Keratinocyte (primary cell): Measurements from ENCODE around the gene HEXD.

Experiments
- CTCF ChIP-seq, 3 experiments: IDR thresholded peaks in 1 of 3; conservative IDR thresholded peaks in 1 of 3; optimal IDR thresholded peaks in 1 of 3; 2 replicates in 2 of 3; 3 replicates in 1 of 3; pipeline versions ENCODE3 to v1.5.1; 2011; ENCODE audit warnings: low read length in 3 of 3, mild to moderate bottlenecking in 3 of 3, moderate library complexity in 2 of 3, control low read depth in 1 of 3, inconsistent platforms in 1 of 3; ENCODE audit not compliant: insufficient read depth in 2 of 3; ENCODE audit errors: extremely low read depth in 1 of 3
- EZH2 ChIP-seq: IDR thresholded peaks from one replicate; pipeline ENCODE4 v1.6.1; 2012; ENCODE audit warnings: inconsistent platforms, mild to moderate bottlenecking, low read length, moderate library complexity

- no peak for TF ChIP-seq CTCF (optimal IDR thresholded peaks at IDR 0.05 in 1 of 3, IDR thresholded peaks at IDR 0.05 in 1 of 3, conservative IDR thresholded peaks at IDR 0.05 in 1 of 3; ENCODE audit: extremely low read depth in 1 of 3, insufficient read depth in 2 of 3, low read length in 3 of 3)
- TF ChIP-seq EZH2: no peak
These were observed 31.8 kb upstream of the HEXD start for GRCh38 chr17:82386255-82386831.
